ENCODE data around the gene PLA2G4D.

The PLA2G4D gene

GRCh38 chr15:42106288-42106687 lies 11.9 kb upstream of the PLA2G4D start:
- no peak for DNase-seq
- Histone ChIP-seq H3K9me2 (replicated peaks; ENCODE audit: insufficient read depth, low read length) (no peaks in the 10 kb centered on the region), H3K9me3 (replicated peaks; ENCODE audit: insufficient read depth, low read length) (no peaks in the 10 kb centered on the region), H3K4me3 (ENCODE audit: low read length) (no peak overlapping the region), H3K4me2 (ENCODE audit: low read depth, low read length) (no peak overlapping the region), H3K36me3 (replicated peaks; ENCODE audit: insufficient read depth, low read length) (no peaks in the 10 kb centered on the region), H3K27ac (ENCODE audit: low read length) (no peak overlapping the region), H3F3A (ENCODE audit: insufficient read depth, low read length) (no peaks in the 10 kb centered on the region), H3K79me2 (ENCODE audit: low read length) (no peaks in the 10 kb centered on the region), H3K4me1 (ENCODE audit: low read length) (no peaks in the 10 kb centered on the region), H2AFZ (ENCODE audit: low read length) (no peak overlapping the region), H3K9ac (ENCODE audit: low read length) (no peak overlapping the region), H4K20me1 (ENCODE audit: insufficient read depth, low read length) (no peaks in the 10 kb centered on the region), H3K27me3 (replicated peaks; ENCODE audit: insufficient read depth, low read length) (no peaks in the 10 kb centered on the region)
- TF ChIP-seq EZH2phosphoT487 (IDR thresholded peaks at IDR 0.05; ENCODE audit: low read length) (no peak), EZH2 (optimal IDR thresholded peaks at IDR 0.05; ENCODE audit: low read depth, low read length) (no peak), CTCF (IDR thresholded peaks at IDR 0.05; ENCODE audit: low read length) (no peak)

GRCh38 chr15:42104095-42104891 lies 9.9 kb upstream of the PLA2G4D start:
- Histone ChIP-seq H3K36me3 (replicated peaks; ENCODE audit: insufficient read depth, low read length) (no peaks in the 10 kb centered on the region), H2AFZ (ENCODE audit: low read length) (no peak overlapping the region), H3K9ac (ENCODE audit: low read length) (no peak overlapping the region), H3F3A (ENCODE audit: insufficient read depth, low read length) (no peaks in the 10 kb centered on the region), H3K9me2 (replicated peaks; ENCODE audit: insufficient read depth, low read length) (no peaks in the 10 kb centered on the region), H3K4me1 (ENCODE audit: low read length) (no peaks in the 10 kb centered on the region), H3K4me2 (ENCODE audit: low read depth, low read length) (no peak overlapping the region), H3K9me3 (replicated peaks; ENCODE audit: insufficient read depth, low read length) (no peaks in the 10 kb centered on the region), H3K79me2 (ENCODE audit: low read length) (no peaks in the 10 kb centered on the region), H3K4me3 (ENCODE audit: low read length) (no peak overlapping the region), H4K20me1 (ENCODE audit: insufficient read depth, low read length) (no peaks in the 10 kb centered on the region), H3K27me3 (replicated peaks; ENCODE audit: insufficient read depth, low read length) (no peaks in the 10 kb centered on the region), H3K27ac (ENCODE audit: low read length) (no peak overlapping the region)
- no peak for TF ChIP-seq CTCF (IDR thresholded peaks at IDR 0.05; ENCODE audit: low read length)
- TF ChIP-seq EZH2 (optimal IDR thresholded peaks at IDR 0.05; ENCODE audit: low read depth, low read length), result no peak
- TF ChIP-seq EZH2phosphoT487 (IDR thresholded peaks at IDR 0.05; ENCODE audit: low read length), result no peak
- no peak for DNase-seq

GRCh38 chr15:42102646-42103235 lies 8.4 kb upstream of the PLA2G4D start:
- H3K9me2 ChIP-seq (replicated peaks; ENCODE audit: insufficient read depth, low read length), result no peaks in the 10 kb centered on the region
- DNase-seq, result no peak
- H3K9ac ChIP-seq (ENCODE audit: low read length), result no peak overlapping the region
- H3K4me2 ChIP-seq (ENCODE audit: low read depth, low read length), result no peak overlapping the region
- no peaks in the 10 kb centered on the region for H3K36me3 ChIP-seq (replicated peaks; ENCODE audit: insufficient read depth, low read length)
- no peaks in the 10 kb centered on the region for H3K9me3 ChIP-seq (replicated peaks; ENCODE audit: insufficient read depth, low read length)
- H3K4me3 ChIP-seq (ENCODE audit: low read length), result no peak overlapping the region
- H3K4me1 ChIP-seq (ENCODE audit: low read length), result no peaks in the 10 kb centered on the region
- H3F3A ChIP-seq (ENCODE audit: insufficient read depth, low read length), result no peaks in the 10 kb centered on the region
- no peak overlapping the region for H3K27ac ChIP-seq (ENCODE audit: low read length)
- no peak overlapping the region for H2AFZ ChIP-seq (ENCODE audit: low read length)
- TF ChIP-seq CTCF (IDR thresholded peaks at IDR 0.05; ENCODE audit: low read length) (no peak), EZH2 (optimal IDR thresholded peaks at IDR 0.05; ENCODE audit: low read depth, low read length) (no peak), EZH2phosphoT487 (IDR thresholded peaks at IDR 0.05; ENCODE audit: low read length) (no peak)
- no peaks in the 10 kb centered on the region for H3K79me2 ChIP-seq (ENCODE audit: low read length)
- no peaks in the 10 kb centered on the region for H4K20me1 ChIP-seq (ENCODE audit: insufficient read depth, low read length)
- no peaks in the 10 kb centered on the region for H3K27me3 ChIP-seq (replicated peaks; ENCODE audit: insufficient read depth, low read length)
